GM12892 (cell line): ENCODE measurements around the gene HCN4.

ENCODE experiments used
- POLR2A ChIP-seq: IDR thresholded peaks from 2 replicates; pipeline ENCODE4 v1.6.1; 2011; ENCODE audit warnings: low read depth, low read length, control low read depth
- TAF1 ChIP-seq: IDR thresholded peaks from 2 replicates; pipeline ENCODE4 v1.6.1; 2011; ENCODE audit warnings: low read depth, mild to moderate bottlenecking, control low read depth, low read length, borderline replicate concordance

DNA sequence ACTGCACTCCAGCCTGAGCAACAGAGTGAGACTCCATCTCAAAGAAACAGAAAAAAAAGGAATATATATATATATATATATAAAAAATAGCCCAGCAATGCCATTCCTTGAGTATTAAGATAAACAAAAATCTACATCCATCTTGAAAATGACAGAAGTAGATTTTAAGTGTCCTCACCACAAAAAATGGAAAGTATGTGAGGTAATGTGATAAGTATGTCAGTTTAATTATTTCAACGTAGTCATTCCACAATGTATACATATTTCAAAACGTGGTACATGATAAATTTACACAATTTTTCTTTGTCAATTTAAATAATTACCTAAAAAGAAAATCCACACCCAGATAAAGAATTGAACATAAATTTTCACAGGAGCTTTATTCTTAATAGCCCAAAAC lies 54.9 kb downstream of the HCN4 start:
- no peak for TF ChIP-seq POLR2A
- TF ChIP-seq TAF1: no peak
